Testis (tissue), 2 donors: ENCODE measurements around the gene INTS7.

ENCODE experiments used
- CTCF ChIP-seq, 3 experiments: fragments of 450-650 bp in 2 of 3; fragments of 200-600 bp in 1 of 3; sonication (generic) in 1 of 3; IDR thresholded peaks; one replicate each; pipeline ENCODE4 v1.5.1; 2016 to 2019; ENCODE audit warnings: antibody characterized with exemption in 3 of 3, mild to moderate bottlenecking in 2 of 3, moderate library complexity in 1 of 3
- POLR2A ChIP-seq: fragments of 450-650 bp; IDR thresholded peaks from one replicate; pipeline ENCODE4 v1.6.1; 2017; ENCODE audit warnings: antibody characterized with exemption, mild to moderate bottlenecking, moderate library complexity

- no peak for TF ChIP-seq POLR2A
- TF ChIP-seq CTCF (IDR thresholded peaks at IDR 0.05) = no peak
Observed at GRCh38 chr1:211942583-211942982, 92.8 kb downstream of the INTS7 start.
